Activated T-helper 1 cell treated with Interleukin-2 at 50 U/mL for 16 hours (primary cell): ENCODE results near the gene EGFL6.

Experiments used
- DNase-seq: peaks from one replicate; pipeline ENCODE4 v3.0.0-alpha.2; 2020; ENCODE audit warnings: low read depth

Gene EGFL6

GRCh38 chrX:13569479-13570260, at the start of gene EGFL6:
Gene EGFL6 (plus strand): TSS chrX:13569601. CDS start chrX:13569862, 261 bp downstream.
- DNase-seq = no peak

- DNase-seq = no peak
These were observed 49.0 kb upstream of the EGFL6 start for GRCh38 chrX:13520351-13520750.

GRCh38 chrX:13520936-13521335, 48.5 kb upstream of the EGFL6 start:
- no peak for DNase-seq

GRCh38 chrX:13522811-13523210, 46.6 kb upstream of the EGFL6 start:
- DNase-seq = no peak

- no peak for DNase-seq
These were observed 35.7 kb upstream of the EGFL6 start for GRCh38 chrX:13533726-13534125.

- no peak for DNase-seq
These were observed 33.8 kb upstream of the EGFL6 start for GRCh38 chrX:13535376-13536165.

GRCh38 chrX:13536551-13536950, 32.9 kb upstream of the EGFL6 start:
- DNase-seq = no peak

- DNase-seq = no peak
These were observed 31.0 kb upstream of the EGFL6 start for GRCh38 chrX:13538414-13538813.

- no peak for DNase-seq
These were observed 28.8 kb upstream of the EGFL6 start for GRCh38 chrX:13540602-13541001.

GRCh38 chrX:13545726-13546125, 23.7 kb upstream of the EGFL6 start:
- no peak for DNase-seq

GRCh38 chrX:13547671-13548070, 21.7 kb upstream of the EGFL6 start:
- DNase-seq = no peak

GRCh38 chrX:13550346-13550745, 19.1 kb upstream of the EGFL6 start:
- DNase-seq = no peak

- no peak for DNase-seq
These were observed 17.8 kb upstream of the EGFL6 start for GRCh38 chrX:13551610-13552009.

- no peak for DNase-seq
These were observed 16.5 kb upstream of the EGFL6 start for GRCh38 chrX:13552892-13553291.

GRCh38 chrX:13565511-13565910, 3.9 kb upstream of the EGFL6 start:
- DNase-seq = no peak

- DNase-seq = no peak
These were observed 832 bp downstream of the EGFL6 start for GRCh38 chrX:13570261-13570605.

GRCh38 chrX:13571136-13571535, 1.7 kb downstream of the EGFL6 start:
- DNase-seq = no peak

- no peak for DNase-seq
These were observed 5.2 kb downstream of the EGFL6 start for GRCh38 chrX:13574600-13574999.

- DNase-seq = no peak
These were observed 10.3 kb downstream of the EGFL6 start for GRCh38 chrX:13579661-13580060.

- DNase-seq = no peak
These were observed 12.2 kb downstream of the EGFL6 start for GRCh38 chrX:13581554-13581953.

- DNase-seq = no peak
These were observed 18.5 kb downstream of the EGFL6 start for GRCh38 chrX:13587786-13588477.

GRCh38 chrX:13590207-13590606, 20.8 kb downstream of the EGFL6 start:
- no peak for DNase-seq

- DNase-seq = no peak
These were observed 21.5 kb downstream of the EGFL6 start for GRCh38 chrX:13590914-13591313.
